Parathyroid adenoma (tissue), 2 donors: ENCODE results near the gene MAP1LC3A.
A peak's percentile ranks its signal among the peaks of the same experiment; 100 is the strongest.

ENCODE experiments used
- H2AFZ ChIP-seq: fragments of 300-600 bp; sonication (generic); one replicate; pipeline ENCODE4 v1.7.0; 2017; ENCODE audit warnings: antibody characterized with exemption, mild to moderate bottlenecking
- H3K27ac ChIP-seq: fragments of 300-600 bp; sonication (generic); one replicate; pipeline ENCODE4 v1.7.0; 2017
- H3K27me3 ChIP-seq: fragments of 300-600 bp; sonication (generic); one replicate; pipeline ENCODE4 v1.7.0; 2017; ENCODE audit warnings: low read length; ENCODE audit not compliant: control insufficient read depth, insufficient read depth
- H3K36me3 ChIP-seq: fragments of 300-600 bp; sonication (generic); one replicate; pipeline ENCODE4 v1.7.0; 2017; ENCODE audit warnings: low read length; ENCODE audit not compliant: control insufficient read depth, insufficient read depth
- H3K4me1 ChIP-seq: fragments of 300-600 bp; sonication (generic); one replicate; pipeline ENCODE4 v1.7.0; 2017; ENCODE audit warnings: control low read depth
- H3K4me2 ChIP-seq: fragments of 300-600 bp; sonication (generic); one replicate; pipeline ENCODE4 v1.7.0; 2017; ENCODE audit warnings: low read length
- H3K4me3 ChIP-seq: fragments of 300-600 bp; sonication (generic); one replicate; pipeline ENCODE4 v1.7.0; 2017; ENCODE audit warnings: low read depth, low read length
- H3K79me2 ChIP-seq: fragments of 300-600 bp; sonication (generic); one replicate; pipeline ENCODE4 v1.7.0; 2017; ENCODE audit warnings: control low read depth
- H3K9ac ChIP-seq: fragments of 300-600 bp; sonication (generic); one replicate; pipeline ENCODE4 v1.7.0; 2017; ENCODE audit warnings: mild to moderate bottlenecking
- H3K9me3 ChIP-seq: fragments of 300-600 bp; sonication (generic); one replicate; pipeline ENCODE4 v1.7.0; 2017; ENCODE audit warnings: low read length; ENCODE audit not compliant: control insufficient read depth
- CTCF ChIP-seq: fragments of 300-600 bp; sonication (generic); IDR thresholded peaks from one replicate; pipeline ENCODE4 v1.7.0; 2017; ENCODE audit warnings: antibody characterized with exemption, mild to moderate bottlenecking
- donor health status: primary hyperparathyroidism.

The MAP1LC3A gene

GRCh38 chr20:34534391-34535165, 23.9 kb upstream of the MAP1LC3A start:
- H3K79me2 ChIP-seq, result peaks cover 15% of the 10 kb centered on the region
- H3K4me2 ChIP-seq, result no peak overlapping the region
- no peaks in the 10 kb centered on the region for H3K9me3 ChIP-seq
- H2AFZ ChIP-seq, result no peak overlapping the region
- no peaks in the 10 kb centered on the region for H3K4me1 ChIP-seq
- no peak for TF ChIP-seq CTCF
- H3K4me3 ChIP-seq, result no peak overlapping the region
- H3K36me3 ChIP-seq, result no peaks in the 10 kb centered on the region
- H3K9ac ChIP-seq, result no peak overlapping the region
- H3K27ac ChIP-seq, result no peak overlapping the region
- no peaks in the 10 kb centered on the region for H3K27me3 ChIP-seq

- Histone ChIP-seq H3K79me2 (peaks cover 10% of the 10 kb centered on the region), H3K27ac (no peak overlapping the region), H3K9ac (no peak overlapping the region), H3K4me1 (no peaks in the 10 kb centered on the region), H3K4me2 (no peak overlapping the region), H3K4me3 (no peak overlapping the region), H3K27me3 (no peaks in the 10 kb centered on the region), H2AFZ (no peak overlapping the region), H3K9me3 (no peaks in the 10 kb centered on the region), H3K36me3 (no peaks in the 10 kb centered on the region)
- no peak for TF ChIP-seq CTCF
Observed at GRCh38 chr20:34535301-34535840, 23.1 kb upstream of the MAP1LC3A start.

- Histone ChIP-seq H3K27me3 (no peaks in the 10 kb centered on the region), H3K9ac (no peak overlapping the region), H3K4me3 (no peak overlapping the region), H3K4me1 (no peaks in the 10 kb centered on the region), H3K27ac (no peak overlapping the region), H3K9me3 (no peaks in the 10 kb centered on the region), H2AFZ (no peak overlapping the region), H3K79me2 (peaks cover 8% of the 10 kb centered on the region), H3K36me3 (no peaks in the 10 kb centered on the region), H3K4me2 (no peak overlapping the region)
- no peak for TF ChIP-seq CTCF
Observed at GRCh38 chr20:34535857-34536256, 22.7 kb upstream of the MAP1LC3A start.

- TF ChIP-seq CTCF, result peak; percentile 32
- Histone ChIP-seq H3K36me3 (no peaks in the 10 kb centered on the region), H3K4me2 (no peak overlapping the region), H3K9me3 (no peaks in the 10 kb centered on the region), H3K79me2 (peaks cover 4% of the 10 kb centered on the region), H3K4me1 (no peaks in the 10 kb centered on the region), H3K9ac (no peak overlapping the region), H3K27ac (no peak overlapping the region), H3K27me3 (no peaks in the 10 kb centered on the region), H3K4me3 (no peak overlapping the region), H2AFZ (no peak overlapping the region)
Observed at GRCh38 chr20:34536798-34537394, 21.6 kb upstream of the MAP1LC3A start.
